WTC11 (cell line): ENCODE measurements around the gene VDR.

Experiments used
- ELF4 ChIP-seq: sonication (generic); formaldehyde crosslinking; IDR thresholded peaks from 2 replicates; pipeline ENCODE4 v1.8.1; 2022; ENCODE audit warnings: low read depth, mild to moderate bottlenecking, moderate library complexity, missing genetic modification reagents
- ESRRA ChIP-seq: sonication (generic); formaldehyde crosslinking; IDR thresholded peaks from 2 replicates; pipeline ENCODE4 v1.8.1; 2022; ENCODE audit warnings: mild to moderate bottlenecking, missing genetic modification reagents, borderline replicate concordance
- FOXP1 ChIP-seq: sonication (generic); formaldehyde crosslinking; IDR thresholded peaks from 2 replicates; pipeline ENCODE4 v1.8.0; 2022; ENCODE audit warnings: missing genetic modification reagents, mild to moderate bottlenecking, moderate library complexity, borderline replicate concordance
- SP1 ChIP-seq: sonication (generic); formaldehyde crosslinking; conservative IDR thresholded peaks from 2 replicates; pipeline ENCODE4 v1.8.1; 2022; ENCODE audit warnings: missing genetic modification reagents
- TEAD1 ChIP-seq: sonication (generic); formaldehyde crosslinking; IDR thresholded peaks from 2 replicates; pipeline ENCODE4 v1.8.0; 2022; ENCODE audit warnings: mild to moderate bottlenecking, missing genetic modification reagents
- TF ChIP-seq, protein P1 (sequence below): fragments of 200-600 bp; IDR thresholded peaks from 2 replicates; pipeline ENCODE4 v1.8.0; 2022; ENCODE audit warnings: antibody characterized with exemption
- TF ChIP-seq, protein P2 (sequence below): sonication (generic); formaldehyde crosslinking; IDR thresholded peaks from 2 replicates; pipeline ENCODE4 v1.8.0; 2022; ENCODE audit warnings: mild to moderate bottlenecking, missing genetic modification reagents
- TF ChIP-seq, protein P3 (sequence below): sonication (generic); formaldehyde crosslinking; IDR thresholded peaks from 2 replicates; pipeline ENCODE4 v1.8.1; 2023; ENCODE audit warnings: mild to moderate bottlenecking, missing genetic modification reagents
- TF ChIP-seq, protein P4 (sequence below): sonication (generic); formaldehyde crosslinking; IDR thresholded peaks from 2 replicates; pipeline ENCODE4 v1.8.1; 2022; ENCODE audit warnings: low read depth, mild to moderate bottlenecking, moderate library complexity, missing genetic modification reagents, borderline replicate concordance
- TF ChIP-seq, protein P5 (sequence below): sonication (generic); formaldehyde crosslinking; IDR thresholded peaks from 2 replicates; pipeline ENCODE4 v1.8.0; 2022; ENCODE audit warnings: mild to moderate bottlenecking, missing genetic modification reagents
- TF ChIP-seq, protein P6 (sequence below): sonication (generic); formaldehyde crosslinking; conservative IDR thresholded peaks from 2 replicates; pipeline ENCODE4 v1.8.1; 2022; ENCODE audit warnings: mild to moderate bottlenecking, missing genetic modification reagents
- TF ChIP-seq, protein P7 (sequence below): sonication (generic); formaldehyde crosslinking; IDR thresholded peaks from 2 replicates; pipeline ENCODE4 v1.8.1; 2022; ENCODE audit warnings: missing genetic modification reagents, borderline replicate concordance
- TF ChIP-seq, protein P8 (sequence below): sonication (generic); formaldehyde crosslinking; IDR thresholded peaks from 2 replicates; pipeline ENCODE4 v1.8.1; 2022; ENCODE audit warnings: low read depth, missing genetic modification reagents, borderline replicate concordance
- TF ChIP-seq, protein P9 (sequence below): fragments of 250-450 bp; sonication (Bioruptor Pico); conservative IDR thresholded peaks from 2 replicates; pipeline ENCODE4 v1.9.0; 2021; ENCODE audit warnings: mild to moderate bottlenecking

DNA sequence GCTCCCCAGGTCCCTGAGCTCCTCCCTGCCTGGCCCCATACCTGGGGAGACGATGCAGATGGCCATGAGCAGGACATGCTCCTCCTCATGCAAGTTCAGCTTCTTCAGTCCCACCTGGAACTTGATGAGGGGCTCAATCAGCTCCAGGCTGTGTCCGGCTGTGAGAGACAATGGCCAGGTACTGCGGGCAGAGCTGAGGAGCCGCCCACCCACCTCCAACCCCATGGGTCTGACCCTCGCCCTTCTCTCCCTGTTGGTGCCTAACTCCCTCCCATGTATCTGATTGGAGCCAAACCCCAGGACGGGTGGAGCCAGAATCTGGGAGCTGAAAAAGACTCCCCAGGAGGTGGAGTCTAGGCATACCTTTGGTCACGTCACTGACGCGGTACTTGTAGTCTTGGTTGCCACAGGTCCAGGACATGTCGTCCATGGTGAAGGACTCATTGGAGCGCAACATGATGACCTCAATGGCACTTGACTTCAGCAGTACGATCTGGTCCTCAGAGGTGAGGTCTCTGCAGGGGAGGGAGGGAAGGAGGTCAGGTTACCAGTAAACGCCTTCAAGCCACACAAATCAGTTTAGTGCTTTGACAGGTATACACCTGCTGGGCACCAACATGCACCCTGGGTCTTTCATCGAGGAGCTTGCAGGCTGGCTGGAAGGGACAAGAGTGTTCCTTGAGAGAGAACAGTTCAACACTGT, 58.3 kb downstream of the VDR start:
- TF ChIP-seq ELF4 (no peak), ESRRA (CRISPR knock-in tag) (no peak), TEAD1 (CRISPR knock-in tag) (no peak), FOXP1 (CRISPR knock-in tag) (no peak), SP1 (CRISPR knock-in tag) (no peak)
- TF ChIP-seq, protein P1, sequence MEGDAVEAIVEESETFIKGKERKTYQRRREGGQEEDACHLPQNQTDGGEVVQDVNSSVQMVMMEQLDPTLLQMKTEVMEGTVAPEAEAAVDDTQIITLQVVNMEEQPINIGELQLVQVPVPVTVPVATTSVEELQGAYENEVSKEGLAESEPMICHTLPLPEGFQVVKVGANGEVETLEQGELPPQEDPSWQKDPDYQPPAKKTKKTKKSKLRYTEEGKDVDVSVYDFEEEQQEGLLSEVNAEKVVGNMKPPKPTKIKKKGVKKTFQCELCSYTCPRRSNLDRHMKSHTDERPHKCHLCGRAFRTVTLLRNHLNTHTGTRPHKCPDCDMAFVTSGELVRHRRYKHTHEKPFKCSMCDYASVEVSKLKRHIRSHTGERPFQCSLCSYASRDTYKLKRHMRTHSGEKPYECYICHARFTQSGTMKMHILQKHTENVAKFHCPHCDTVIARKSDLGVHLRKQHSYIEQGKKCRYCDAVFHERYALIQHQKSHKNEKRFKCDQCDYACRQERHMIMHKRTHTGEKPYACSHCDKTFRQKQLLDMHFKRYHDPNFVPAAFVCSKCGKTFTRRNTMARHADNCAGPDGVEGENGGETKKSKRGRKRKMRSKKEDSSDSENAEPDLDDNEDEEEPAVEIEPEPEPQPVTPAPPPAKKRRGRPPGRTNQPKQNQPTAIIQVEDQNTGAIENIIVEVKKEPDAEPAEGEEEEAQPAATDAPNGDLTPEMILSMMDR, result no peak
- TF ChIP-seq, protein P2, sequence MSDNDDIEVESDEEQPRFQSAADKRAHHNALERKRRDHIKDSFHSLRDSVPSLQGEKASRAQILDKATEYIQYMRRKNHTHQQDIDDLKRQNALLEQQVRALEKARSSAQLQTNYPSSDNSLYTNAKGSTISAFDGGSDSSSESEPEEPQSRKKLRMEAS (CRISPR knock-in tag), result no peak
- TF ChIP-seq, protein P3, sequence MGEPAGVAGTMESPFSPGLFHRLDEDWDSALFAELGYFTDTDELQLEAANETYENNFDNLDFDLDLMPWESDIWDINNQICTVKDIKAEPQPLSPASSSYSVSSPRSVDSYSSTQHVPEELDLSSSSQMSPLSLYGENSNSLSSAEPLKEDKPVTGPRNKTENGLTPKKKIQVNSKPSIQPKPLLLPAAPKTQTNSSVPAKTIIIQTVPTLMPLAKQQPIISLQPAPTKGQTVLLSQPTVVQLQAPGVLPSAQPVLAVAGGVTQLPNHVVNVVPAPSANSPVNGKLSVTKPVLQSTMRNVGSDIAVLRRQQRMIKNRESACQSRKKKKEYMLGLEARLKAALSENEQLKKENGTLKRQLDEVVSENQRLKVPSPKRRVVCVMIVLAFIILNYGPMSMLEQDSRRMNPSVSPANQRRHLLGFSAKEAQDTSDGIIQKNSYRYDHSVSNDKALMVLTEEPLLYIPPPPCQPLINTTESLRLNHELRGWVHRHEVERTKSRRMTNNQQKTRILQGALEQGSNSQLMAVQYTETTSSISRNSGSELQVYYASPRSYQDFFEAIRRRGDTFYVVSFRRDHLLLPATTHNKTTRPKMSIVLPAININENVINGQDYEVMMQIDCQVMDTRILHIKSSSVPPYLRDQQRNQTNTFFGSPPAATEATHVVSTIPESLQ (CRISPR knock-in tag), result no peak
- TF ChIP-seq, protein P4, sequence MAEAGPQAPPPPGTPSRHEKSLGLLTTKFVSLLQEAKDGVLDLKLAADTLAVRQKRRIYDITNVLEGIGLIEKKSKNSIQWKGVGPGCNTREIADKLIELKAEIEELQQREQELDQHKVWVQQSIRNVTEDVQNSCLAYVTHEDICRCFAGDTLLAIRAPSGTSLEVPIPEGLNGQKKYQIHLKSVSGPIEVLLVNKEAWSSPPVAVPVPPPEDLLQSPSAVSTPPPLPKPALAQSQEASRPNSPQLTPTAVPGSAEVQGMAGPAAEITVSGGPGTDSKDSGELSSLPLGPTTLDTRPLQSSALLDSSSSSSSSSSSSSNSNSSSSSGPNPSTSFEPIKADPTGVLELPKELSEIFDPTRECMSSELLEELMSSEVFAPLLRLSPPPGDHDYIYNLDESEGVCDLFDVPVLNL (CRISPR knock-in tag), result no peak
- TF ChIP-seq, protein P5, sequence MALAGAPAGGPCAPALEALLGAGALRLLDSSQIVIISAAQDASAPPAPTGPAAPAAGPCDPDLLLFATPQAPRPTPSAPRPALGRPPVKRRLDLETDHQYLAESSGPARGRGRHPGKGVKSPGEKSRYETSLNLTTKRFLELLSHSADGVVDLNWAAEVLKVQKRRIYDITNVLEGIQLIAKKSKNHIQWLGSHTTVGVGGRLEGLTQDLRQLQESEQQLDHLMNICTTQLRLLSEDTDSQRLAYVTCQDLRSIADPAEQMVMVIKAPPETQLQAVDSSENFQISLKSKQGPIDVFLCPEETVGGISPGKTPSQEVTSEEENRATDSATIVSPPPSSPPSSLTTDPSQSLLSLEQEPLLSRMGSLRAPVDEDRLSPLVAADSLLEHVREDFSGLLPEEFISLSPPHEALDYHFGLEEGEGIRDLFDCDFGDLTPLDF (CRISPR knock-in tag), result no peak
- TF ChIP-seq, protein P6, sequence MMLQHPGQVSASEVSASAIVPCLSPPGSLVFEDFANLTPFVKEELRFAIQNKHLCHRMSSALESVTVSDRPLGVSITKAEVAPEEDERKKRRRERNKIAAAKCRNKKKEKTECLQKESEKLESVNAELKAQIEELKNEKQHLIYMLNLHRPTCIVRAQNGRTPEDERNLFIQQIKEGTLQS (CRISPR knock-in tag), result no peak
- TF ChIP-seq, protein P7, sequence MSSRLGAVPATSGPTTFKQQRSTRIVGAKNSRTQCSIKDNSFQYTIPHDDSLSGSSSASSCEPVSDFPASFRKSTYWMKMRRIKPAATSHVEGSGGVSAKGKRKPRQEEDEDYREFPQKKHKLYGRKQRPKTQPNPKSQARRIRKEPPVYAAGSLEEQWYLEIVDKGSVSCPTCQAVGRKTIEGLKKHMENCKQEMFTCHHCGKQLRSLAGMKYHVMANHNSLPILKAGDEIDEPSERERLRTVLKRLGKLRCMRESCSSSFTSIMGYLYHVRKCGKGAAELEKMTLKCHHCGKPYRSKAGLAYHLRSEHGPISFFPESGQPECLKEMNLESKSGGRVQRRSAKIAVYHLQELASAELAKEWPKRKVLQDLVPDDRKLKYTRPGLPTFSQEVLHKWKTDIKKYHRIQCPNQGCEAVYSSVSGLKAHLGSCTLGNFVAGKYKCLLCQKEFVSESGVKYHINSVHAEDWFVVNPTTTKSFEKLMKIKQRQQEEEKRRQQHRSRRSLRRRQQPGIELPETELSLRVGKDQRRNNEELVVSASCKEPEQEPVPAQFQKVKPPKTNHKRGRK (CRISPR knock-in tag), result no peak
- TF ChIP-seq, protein P8, sequence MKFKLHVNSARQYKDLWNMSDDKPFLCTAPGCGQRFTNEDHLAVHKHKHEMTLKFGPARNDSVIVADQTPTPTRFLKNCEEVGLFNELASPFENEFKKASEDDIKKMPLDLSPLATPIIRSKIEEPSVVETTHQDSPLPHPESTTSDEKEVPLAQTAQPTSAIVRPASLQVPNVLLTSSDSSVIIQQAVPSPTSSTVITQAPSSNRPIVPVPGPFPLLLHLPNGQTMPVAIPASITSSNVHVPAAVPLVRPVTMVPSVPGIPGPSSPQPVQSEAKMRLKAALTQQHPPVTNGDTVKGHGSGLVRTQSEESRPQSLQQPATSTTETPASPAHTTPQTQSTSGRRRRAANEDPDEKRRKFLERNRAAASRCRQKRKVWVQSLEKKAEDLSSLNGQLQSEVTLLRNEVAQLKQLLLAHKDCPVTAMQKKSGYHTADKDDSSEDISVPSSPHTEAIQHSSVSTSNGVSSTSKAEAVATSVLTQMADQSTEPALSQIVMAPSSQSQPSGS, result no peak
- TF ChIP-seq, protein P9, sequence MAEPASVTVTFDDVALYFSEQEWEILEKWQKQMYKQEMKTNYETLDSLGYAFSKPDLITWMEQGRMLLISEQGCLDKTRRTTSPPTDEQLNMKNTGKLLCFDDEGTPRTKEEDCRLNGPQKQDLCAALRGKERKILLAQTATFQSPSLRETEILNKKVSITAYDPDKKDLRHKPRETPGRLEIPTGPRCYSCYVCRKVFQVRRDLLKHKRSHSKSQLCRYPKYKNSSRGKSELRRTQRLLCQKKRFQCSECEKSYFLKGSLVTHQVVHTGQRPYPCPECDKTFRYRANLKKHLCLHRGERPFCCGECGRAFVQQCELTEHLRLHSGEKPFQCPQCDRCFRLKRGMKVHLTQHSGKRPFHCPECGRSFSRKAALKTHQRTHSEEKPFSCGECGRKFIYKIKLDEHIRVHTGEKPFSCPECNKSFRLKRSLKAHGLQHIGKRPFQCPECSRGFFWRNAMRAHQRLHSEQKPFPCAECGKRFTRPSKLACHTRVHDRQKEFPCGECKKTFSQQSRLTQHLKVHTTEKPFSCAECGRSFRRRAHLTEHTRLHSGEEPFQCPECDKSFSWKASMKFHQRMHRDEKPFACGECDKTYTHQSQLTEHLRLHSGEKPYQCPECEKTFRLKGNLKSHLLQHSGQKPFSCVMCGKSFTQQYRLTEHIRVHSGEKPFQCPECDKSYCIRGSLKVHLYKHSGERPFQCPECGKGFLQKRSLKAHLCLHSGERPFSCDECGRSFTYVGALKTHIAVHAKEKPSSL (CRISPR knock-in tag), result no peak
